D341Med (cell line): ENCODE measurements around the gene HOXA4.

Experiments used
- DNase-seq: peaks from one replicate; pipeline ENCODE4 v3.0.0; 2012; ENCODE audit warnings: low spot score

The HOXA4 gene

GRCh38 chr7:27169658-27170425 lies 39.3 kb upstream of the HOXA4 start:
- DNase-seq = no peak

GRCh38 chr7:27168265-27168947 lies 37.8 kb upstream of the HOXA4 start:
- DNase-seq = no peak

GRCh38 chr7:27167916-27168264 lies 37.3 kb upstream of the HOXA4 start:
- DNase-seq = no peak

- no peak for DNase-seq
These were observed 36.3 kb upstream of the HOXA4 start for GRCh38 chr7:27166531-27167505.

- no peak for DNase-seq
These were observed 35.5 kb upstream of the HOXA4 start for GRCh38 chr7:27165996-27166530.

- DNase-seq = no peak
These were observed 34.8 kb upstream of the HOXA4 start, which contains the start of gene HOXA9 for GRCh38 chr7:27165089-27165995. TSS of gene HOXA9 (minus strand) at chr7:27165537. CDS start at chr7:27165457, 80 bp downstream.

- DNase-seq = no peak
These were observed 34.0 kb upstream of the HOXA4 start for GRCh38 chr7:27164367-27165088.

GRCh38 chr7:27164045-27164366 lies 33.4 kb upstream of the HOXA4 start:
- DNase-seq = no peak

- no peak for DNase-seq
These were observed 32.9 kb upstream of the HOXA4 start for GRCh38 chr7:27163288-27164044.

GRCh38 chr7:27162561-27163287 lies 32.2 kb upstream of the HOXA4 start:
- DNase-seq = no peak

- DNase-seq = no peak
These were observed 31.4 kb upstream of the HOXA4 start for GRCh38 chr7:27161721-27162560.

GRCh38 chr7:27161214-27161720 lies 30.7 kb upstream of the HOXA4 start:
- DNase-seq = no peak

GRCh38 chr7:27160546-27161213 lies 30.1 kb upstream of the HOXA4 start:
- peak; percentile 90 for DNase-seq

GRCh38 chr7:27160145-27160545 lies 29.6 kb upstream of the HOXA4 start:
- no peak for DNase-seq

GRCh38 chr7:27159266-27160144 lies 28.9 kb upstream of the HOXA4 start:
- no peak for DNase-seq
